WTC11 (cell line): Measurements from ENCODE around the gene CREBRF. TPM values are rescaled to one million over a fixed set of nuclear protein-coding genes. Genes with fewer than 3 reads are reported as not detected.

Experiments used
- ATAC-seq: fragments of 200-7000 bp; cut with Tn5 transposase; 2 replicates; pipeline ENCODE4 v1.10.0; 2021; ENCODE audit warnings: mild to moderate bottlenecking, moderate library complexity
- CTCF ChIA-PET: fragments of 300-600 bp; sonication (Branson Sonifier 250); formaldehyde crosslinking; loops from one replicate; lab custom pipeline; 2021; ENCODE audit warnings: antibody characterized with exemption; lab: Charles Lee
- POLR2A ChIA-PET: fragments of 350-600 bp; sonication (Branson Sonifier 250); formaldehyde crosslinking; loops from one replicate; lab custom pipeline; 2021; ENCODE audit warnings: antibody characterized with exemption; lab: Charles Lee
- DNase-seq: peaks from one replicate; pipeline ENCODE4 v3.0.0; 2021; ENCODE audit warnings: low spot score
- H3K27ac Mint-ChIP-seq: 2 replicates; pipeline ENCODE4 v1.8.0; 2021; ENCODE audit warnings: mixed read lengths
- H3K27me3 Mint-ChIP-seq: 2 replicates; pipeline ENCODE4 v1.8.0; 2021; ENCODE audit warnings: low read depth, mild to moderate bottlenecking, moderate library complexity, mixed read lengths
- H3K36me3 Mint-ChIP-seq: 2 replicates; pipeline ENCODE4 v1.8.0; 2021; ENCODE audit warnings: mixed read lengths
- H3K4me1 Mint-ChIP-seq: 2 replicates; pipeline ENCODE4 v1.8.0; 2022; ENCODE audit warnings: mixed read lengths
- H3K4me3 Mint-ChIP-seq: 2 replicates; pipeline ENCODE4 v1.8.0; 2021; ENCODE audit warnings: mild to moderate bottlenecking, moderate library complexity, mixed read lengths
- H3K9me3 Mint-ChIP-seq: 2 replicates; pipeline ENCODE4 v1.8.0; 2021; ENCODE audit warnings: mixed read lengths
- CBFB ChIP-seq: sonication (generic); formaldehyde crosslinking; IDR thresholded peaks from 2 replicates; pipeline ENCODE4 v1.8.1; 2022; ENCODE audit warnings: mild to moderate bottlenecking, low read depth, missing genetic modification reagents
- FOXP1 ChIP-seq: sonication (generic); formaldehyde crosslinking; IDR thresholded peaks from 2 replicates; pipeline ENCODE4 v1.8.0; 2022; ENCODE audit warnings: missing genetic modification reagents, mild to moderate bottlenecking, moderate library complexity, borderline replicate concordance
- GABPB1 ChIP-seq: sonication (generic); formaldehyde crosslinking; IDR thresholded peaks from 2 replicates; pipeline ENCODE4 v1.8.1; 2023; ENCODE audit warnings: mild to moderate bottlenecking, missing genetic modification reagents
- JUN ChIP-seq: sonication (generic); formaldehyde crosslinking; IDR thresholded peaks from 2 replicates; pipeline ENCODE4 v1.8.0; 2023; ENCODE audit warnings: mild to moderate bottlenecking, missing genetic modification reagents
- MXD4 ChIP-seq: fragments of 250-450 bp; sonication (Bioruptor Pico); IDR thresholded peaks from 2 replicates; pipeline ENCODE4 v1.8.0; 2021; ENCODE audit warnings: mild to moderate bottlenecking, moderate library complexity, borderline replicate concordance
- NFYB ChIP-seq: sonication (generic); formaldehyde crosslinking; conservative IDR thresholded peaks from 2 replicates; pipeline ENCODE4 v1.8.0; 2022; ENCODE audit warnings: low read depth, missing genetic modification reagents
- NR2C2 ChIP-seq: sonication (generic); formaldehyde crosslinking; IDR thresholded peaks from 2 replicates; pipeline ENCODE4 v1.8.0; 2022; ENCODE audit warnings: mild to moderate bottlenecking, missing genetic modification reagents
- SOX15 ChIP-seq: fragments of 250-450 bp; sonication (Bioruptor Pico); IDR thresholded peaks from 2 replicates; pipeline ENCODE4 v1.9.0; 2021; ENCODE audit warnings: mild to moderate bottlenecking
- TP53 ChIP-seq: sonication (generic); formaldehyde crosslinking; IDR thresholded peaks from 2 replicates; pipeline ENCODE4 v1.8.1; 2023; ENCODE audit warnings: mild to moderate bottlenecking, missing genetic modification reagents
- ZNF121 ChIP-seq: sonication (generic); formaldehyde crosslinking; IDR thresholded peaks from 2 replicates; pipeline ENCODE4 v1.8.0; 2023; ENCODE audit warnings: missing genetic modification reagents
- total RNA-seq: library from RNA; stranded (reverse); gene quantifications from 3 replicates; pipeline ENCODE4 v1.2.3, GENCODE V29; 2021
- TF ChIP-seq, protein P1 (sequence below): fragments of 200-600 bp; IDR thresholded peaks from 2 replicates; pipeline ENCODE4 v1.8.0; 2022; ENCODE audit warnings: antibody characterized with exemption
- TF ChIP-seq, protein P2 (sequence below): fragments of 250-450 bp; sonication (Bioruptor Pico); IDR thresholded peaks from 2 replicates; pipeline ENCODE4 v1.9.0; 2021; ENCODE audit warnings: mild to moderate bottlenecking
- TF ChIP-seq, protein P3 (sequence below): sonication (generic); formaldehyde crosslinking; IDR thresholded peaks from 2 replicates; pipeline ENCODE4 v1.8.1; 2023; ENCODE audit warnings: mild to moderate bottlenecking, moderate library complexity, missing genetic modification reagents
- TF ChIP-seq, protein P4 (sequence below): sonication (generic); formaldehyde crosslinking; IDR thresholded peaks from 2 replicates; pipeline ENCODE4 v1.8.0; 2022; ENCODE audit warnings: missing genetic modification reagents
- TF ChIP-seq, protein P5 (sequence below): sonication (generic); formaldehyde crosslinking; conservative IDR thresholded peaks from 2 replicates; pipeline ENCODE4 v1.8.1; 2023; ENCODE audit warnings: mild to moderate bottlenecking, low read depth, missing genetic modification reagents, moderate library complexity
- TF ChIP-seq, protein P6 (sequence below): sonication (generic); formaldehyde crosslinking; IDR thresholded peaks from 2 replicates; pipeline ENCODE4 v1.8.1; 2022; ENCODE audit warnings: mild to moderate bottlenecking, missing genetic modification reagents, moderate library complexity, borderline replicate concordance
- TF ChIP-seq, protein P7 (sequence below): sonication (generic); formaldehyde crosslinking; conservative IDR thresholded peaks from 2 replicates; pipeline ENCODE4 v1.8.1; 2022; ENCODE audit warnings: mild to moderate bottlenecking, missing genetic modification reagents
- TF ChIP-seq, protein P8 (sequence below): sonication (generic); formaldehyde crosslinking; IDR thresholded peaks from 2 replicates; pipeline ENCODE4 v1.8.1; 2023; ENCODE audit warnings: mild to moderate bottlenecking, missing genetic modification reagents, borderline replicate concordance
- TF ChIP-seq, protein P9 (sequence below): fragments of 250-450 bp; sonication (Bioruptor Pico); IDR thresholded peaks from 2 replicates; pipeline ENCODE4 v1.9.0; 2021; ENCODE audit warnings: moderate library complexity, mild to moderate bottlenecking, inconsistent platforms, borderline replicate concordance

Gene CREBRF
- total RNA-seq, 1 experiment from 2014 or later = 5.7 TPM

DNA sequence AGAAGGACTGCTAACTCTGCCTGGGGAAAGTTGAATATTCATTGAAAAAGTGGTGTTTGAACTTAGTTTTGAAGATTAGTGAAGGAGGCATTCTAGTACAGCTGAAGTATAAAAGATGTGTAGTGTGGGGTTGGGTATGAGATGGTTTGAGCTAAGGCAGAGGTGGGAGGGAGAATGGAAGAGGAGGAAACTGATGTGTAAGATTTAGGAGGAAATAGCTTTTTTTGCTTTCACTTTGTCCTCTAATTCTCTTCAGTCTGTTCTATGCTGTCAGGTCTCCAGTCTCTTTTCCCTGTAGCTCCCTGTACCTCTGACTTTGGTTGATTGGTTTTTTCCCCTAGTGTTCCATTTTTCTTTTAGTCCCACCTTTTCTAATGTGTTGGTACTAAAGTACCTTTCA is 9.0 kb downstream of the CREBRF start:
- no peak for DNase-seq
- no peak overlapping the region for H3K27ac Mint-ChIP-seq
- H3K4me1 Mint-ChIP-seq = no peaks in the 10 kb centered on the region
- TF ChIP-seq GABPB1 = no peak
- TF ChIP-seq, protein P1, sequence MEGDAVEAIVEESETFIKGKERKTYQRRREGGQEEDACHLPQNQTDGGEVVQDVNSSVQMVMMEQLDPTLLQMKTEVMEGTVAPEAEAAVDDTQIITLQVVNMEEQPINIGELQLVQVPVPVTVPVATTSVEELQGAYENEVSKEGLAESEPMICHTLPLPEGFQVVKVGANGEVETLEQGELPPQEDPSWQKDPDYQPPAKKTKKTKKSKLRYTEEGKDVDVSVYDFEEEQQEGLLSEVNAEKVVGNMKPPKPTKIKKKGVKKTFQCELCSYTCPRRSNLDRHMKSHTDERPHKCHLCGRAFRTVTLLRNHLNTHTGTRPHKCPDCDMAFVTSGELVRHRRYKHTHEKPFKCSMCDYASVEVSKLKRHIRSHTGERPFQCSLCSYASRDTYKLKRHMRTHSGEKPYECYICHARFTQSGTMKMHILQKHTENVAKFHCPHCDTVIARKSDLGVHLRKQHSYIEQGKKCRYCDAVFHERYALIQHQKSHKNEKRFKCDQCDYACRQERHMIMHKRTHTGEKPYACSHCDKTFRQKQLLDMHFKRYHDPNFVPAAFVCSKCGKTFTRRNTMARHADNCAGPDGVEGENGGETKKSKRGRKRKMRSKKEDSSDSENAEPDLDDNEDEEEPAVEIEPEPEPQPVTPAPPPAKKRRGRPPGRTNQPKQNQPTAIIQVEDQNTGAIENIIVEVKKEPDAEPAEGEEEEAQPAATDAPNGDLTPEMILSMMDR = no peak
- no peak for TF ChIP-seq TP53
- TF ChIP-seq, protein P2, sequence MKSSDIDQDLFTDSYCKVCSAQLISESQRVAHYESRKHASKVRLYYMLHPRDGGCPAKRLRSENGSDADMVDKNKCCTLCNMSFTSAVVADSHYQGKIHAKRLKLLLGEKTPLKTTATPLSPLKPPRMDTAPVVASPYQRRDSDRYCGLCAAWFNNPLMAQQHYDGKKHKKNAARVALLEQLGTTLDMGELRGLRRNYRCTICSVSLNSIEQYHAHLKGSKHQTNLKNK (CRISPR knock-in tag) = no peak
- TF ChIP-seq, protein P3, sequence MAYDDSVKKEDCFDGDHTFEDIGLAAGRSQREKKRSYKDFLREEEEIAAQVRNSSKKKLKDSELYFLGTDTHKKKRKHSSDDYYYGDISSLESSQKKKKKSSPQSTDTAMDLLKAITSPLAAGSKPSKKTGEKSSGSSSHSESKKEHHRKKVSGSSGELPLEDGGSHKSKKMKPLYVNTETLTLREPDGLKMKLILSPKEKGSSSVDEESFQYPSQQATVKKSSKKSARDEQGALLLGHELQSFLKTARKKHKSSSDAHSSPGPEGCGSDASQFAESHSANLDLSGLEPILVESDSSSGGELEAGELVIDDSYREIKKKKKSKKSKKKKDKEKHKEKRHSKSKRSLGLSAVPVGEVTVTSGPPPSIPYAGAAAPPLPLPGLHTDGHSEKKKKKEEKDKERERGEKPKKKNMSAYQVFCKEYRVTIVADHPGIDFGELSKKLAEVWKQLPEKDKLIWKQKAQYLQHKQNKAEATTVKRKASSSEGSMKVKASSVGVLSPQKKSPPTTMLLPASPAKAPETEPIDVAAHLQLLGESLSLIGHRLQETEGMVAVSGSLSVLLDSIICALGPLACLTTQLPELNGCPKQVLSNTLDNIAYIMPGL (CRISPR knock-in tag) = no peak
- TF ChIP-seq, protein P4, sequence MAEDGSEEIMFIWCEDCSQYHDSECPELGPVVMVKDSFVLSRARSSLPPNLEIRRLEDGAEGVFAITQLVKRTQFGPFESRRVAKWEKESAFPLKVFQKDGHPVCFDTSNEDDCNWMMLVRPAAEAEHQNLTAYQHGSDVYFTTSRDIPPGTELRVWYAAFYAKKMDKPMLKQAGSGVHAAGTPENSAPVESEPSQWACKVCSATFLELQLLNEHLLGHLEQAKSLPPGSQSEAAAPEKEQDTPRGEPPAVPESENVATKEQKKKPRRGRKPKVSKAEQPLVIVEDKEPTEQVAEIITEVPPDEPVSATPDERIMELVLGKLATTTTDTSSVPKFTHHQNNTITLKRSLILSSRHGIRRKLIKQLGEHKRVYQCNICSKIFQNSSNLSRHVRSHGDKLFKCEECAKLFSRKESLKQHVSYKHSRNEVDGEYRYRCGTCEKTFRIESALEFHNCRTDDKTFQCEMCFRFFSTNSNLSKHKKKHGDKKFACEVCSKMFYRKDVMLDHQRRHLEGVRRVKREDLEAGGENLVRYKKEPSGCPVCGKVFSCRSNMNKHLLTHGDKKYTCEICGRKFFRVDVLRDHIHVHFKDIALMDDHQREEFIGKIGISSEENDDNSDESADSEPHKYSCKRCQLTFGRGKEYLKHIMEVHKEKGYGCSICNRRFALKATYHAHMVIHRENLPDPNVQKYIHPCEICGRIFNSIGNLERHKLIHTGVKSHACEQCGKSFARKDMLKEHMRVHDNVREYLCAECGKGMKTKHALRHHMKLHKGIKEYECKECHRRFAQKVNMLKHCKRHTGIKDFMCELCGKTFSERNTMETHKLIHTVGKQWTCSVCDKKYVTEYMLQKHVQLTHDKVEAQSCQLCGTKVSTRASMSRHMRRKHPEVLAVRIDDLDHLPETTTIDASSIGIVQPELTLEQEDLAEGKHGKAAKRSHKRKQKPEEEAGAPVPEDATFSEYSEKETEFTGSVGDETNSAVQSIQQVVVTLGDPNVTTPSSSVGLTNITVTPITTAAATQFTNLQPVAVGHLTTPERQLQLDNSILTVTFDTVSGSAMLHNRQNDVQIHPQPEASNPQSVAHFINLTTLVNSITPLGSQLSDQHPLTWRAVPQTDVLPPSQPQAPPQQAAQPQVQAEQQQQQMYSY (CRISPR knock-in tag) = no peak
- TF ChIP-seq, protein P5, sequence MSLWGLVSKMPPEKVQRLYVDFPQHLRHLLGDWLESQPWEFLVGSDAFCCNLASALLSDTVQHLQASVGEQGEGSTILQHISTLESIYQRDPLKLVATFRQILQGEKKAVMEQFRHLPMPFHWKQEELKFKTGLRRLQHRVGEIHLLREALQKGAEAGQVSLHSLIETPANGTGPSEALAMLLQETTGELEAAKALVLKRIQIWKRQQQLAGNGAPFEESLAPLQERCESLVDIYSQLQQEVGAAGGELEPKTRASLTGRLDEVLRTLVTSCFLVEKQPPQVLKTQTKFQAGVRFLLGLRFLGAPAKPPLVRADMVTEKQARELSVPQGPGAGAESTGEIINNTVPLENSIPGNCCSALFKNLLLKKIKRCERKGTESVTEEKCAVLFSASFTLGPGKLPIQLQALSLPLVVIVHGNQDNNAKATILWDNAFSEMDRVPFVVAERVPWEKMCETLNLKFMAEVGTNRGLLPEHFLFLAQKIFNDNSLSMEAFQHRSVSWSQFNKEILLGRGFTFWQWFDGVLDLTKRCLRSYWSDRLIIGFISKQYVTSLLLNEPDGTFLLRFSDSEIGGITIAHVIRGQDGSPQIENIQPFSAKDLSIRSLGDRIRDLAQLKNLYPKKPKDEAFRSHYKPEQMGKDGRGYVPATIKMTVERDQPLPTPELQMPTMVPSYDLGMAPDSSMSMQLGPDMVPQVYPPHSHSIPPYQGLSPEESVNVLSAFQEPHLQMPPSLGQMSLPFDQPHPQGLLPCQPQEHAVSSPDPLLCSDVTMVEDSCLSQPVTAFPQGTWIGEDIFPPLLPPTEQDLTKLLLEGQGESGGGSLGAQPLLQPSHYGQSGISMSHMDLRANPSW = no peak
- TF ChIP-seq, protein P6, sequence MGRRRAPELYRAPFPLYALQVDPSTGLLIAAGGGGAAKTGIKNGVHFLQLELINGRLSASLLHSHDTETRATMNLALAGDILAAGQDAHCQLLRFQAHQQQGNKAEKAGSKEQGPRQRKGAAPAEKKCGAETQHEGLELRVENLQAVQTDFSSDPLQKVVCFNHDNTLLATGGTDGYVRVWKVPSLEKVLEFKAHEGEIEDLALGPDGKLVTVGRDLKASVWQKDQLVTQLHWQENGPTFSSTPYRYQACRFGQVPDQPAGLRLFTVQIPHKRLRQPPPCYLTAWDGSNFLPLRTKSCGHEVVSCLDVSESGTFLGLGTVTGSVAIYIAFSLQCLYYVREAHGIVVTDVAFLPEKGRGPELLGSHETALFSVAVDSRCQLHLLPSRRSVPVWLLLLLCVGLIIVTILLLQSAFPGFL (CRISPR knock-in tag) = no peak
- no peak for TF ChIP-seq ZNF121 (CRISPR knock-in tag)
- TF ChIP-seq NR2C2 (CRISPR knock-in tag) = no peak
- TF ChIP-seq CBFB (CRISPR knock-in tag) = no peak
- TF ChIP-seq, protein P7, sequence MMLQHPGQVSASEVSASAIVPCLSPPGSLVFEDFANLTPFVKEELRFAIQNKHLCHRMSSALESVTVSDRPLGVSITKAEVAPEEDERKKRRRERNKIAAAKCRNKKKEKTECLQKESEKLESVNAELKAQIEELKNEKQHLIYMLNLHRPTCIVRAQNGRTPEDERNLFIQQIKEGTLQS (CRISPR knock-in tag) = no peak
- TF ChIP-seq FOXP1 (CRISPR knock-in tag) = no peak
- no peak for ATAC-seq
- no peaks in the 10 kb centered on the region for H3K27me3 Mint-ChIP-seq
- POLR2A ChIA-PET = no interaction called here
- no peak overlapping the region for H3K4me3 Mint-ChIP-seq
- H3K9me3 Mint-ChIP-seq = 0 out of 2 replicates have a peak, but pooled peaks cover 4% of the 10 kb centered on the region
- CTCF ChIA-PET = no interaction called here
- H3K36me3 Mint-ChIP-seq = no peaks in the 10 kb centered on the region

DNA sequence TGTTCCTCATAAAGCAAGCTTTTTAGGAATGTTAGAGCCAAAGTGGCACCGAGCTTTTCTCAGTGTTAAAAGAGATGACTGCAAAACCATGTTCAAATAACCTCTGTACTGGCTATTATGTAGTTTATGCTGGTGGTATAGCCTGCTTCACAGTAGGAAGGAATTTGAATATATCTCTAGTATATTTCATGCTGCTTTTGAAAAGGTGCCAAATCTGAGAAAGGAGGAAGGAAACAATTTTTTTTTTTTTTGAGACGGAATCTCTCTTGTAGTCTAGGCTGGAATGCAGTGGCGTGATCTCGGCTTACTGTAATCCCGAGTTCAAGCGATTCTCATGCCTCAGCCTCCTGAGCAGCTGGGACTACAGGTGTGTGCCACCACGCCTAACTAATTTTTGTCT is 13.5 kb downstream of the CREBRF start:
- Mint-ChIP-seq H3K36me3 (no peaks in the 10 kb centered on the region), H3K27ac (no peak overlapping the region), H3K4me3 (no peak overlapping the region), H3K4me1 (no peaks in the 10 kb centered on the region), H3K27me3 (no peaks in the 10 kb centered on the region; the same call in 1 of the 2 replicates), H3K9me3 (no peaks in the 10 kb centered on the region)
- no peak for ATAC-seq
- POLR2A ChIA-PET = no interaction called here
- DNase-seq = no peak
- CTCF ChIA-PET = no interaction called here
- TF ChIP-seq SOX15 (no peak), MXD4 (CRISPR knock-in tag) (no peak), JUN (CRISPR knock-in tag) (no peak), NFYB (CRISPR knock-in tag) (no peak)
- TF ChIP-seq, protein P8, sequence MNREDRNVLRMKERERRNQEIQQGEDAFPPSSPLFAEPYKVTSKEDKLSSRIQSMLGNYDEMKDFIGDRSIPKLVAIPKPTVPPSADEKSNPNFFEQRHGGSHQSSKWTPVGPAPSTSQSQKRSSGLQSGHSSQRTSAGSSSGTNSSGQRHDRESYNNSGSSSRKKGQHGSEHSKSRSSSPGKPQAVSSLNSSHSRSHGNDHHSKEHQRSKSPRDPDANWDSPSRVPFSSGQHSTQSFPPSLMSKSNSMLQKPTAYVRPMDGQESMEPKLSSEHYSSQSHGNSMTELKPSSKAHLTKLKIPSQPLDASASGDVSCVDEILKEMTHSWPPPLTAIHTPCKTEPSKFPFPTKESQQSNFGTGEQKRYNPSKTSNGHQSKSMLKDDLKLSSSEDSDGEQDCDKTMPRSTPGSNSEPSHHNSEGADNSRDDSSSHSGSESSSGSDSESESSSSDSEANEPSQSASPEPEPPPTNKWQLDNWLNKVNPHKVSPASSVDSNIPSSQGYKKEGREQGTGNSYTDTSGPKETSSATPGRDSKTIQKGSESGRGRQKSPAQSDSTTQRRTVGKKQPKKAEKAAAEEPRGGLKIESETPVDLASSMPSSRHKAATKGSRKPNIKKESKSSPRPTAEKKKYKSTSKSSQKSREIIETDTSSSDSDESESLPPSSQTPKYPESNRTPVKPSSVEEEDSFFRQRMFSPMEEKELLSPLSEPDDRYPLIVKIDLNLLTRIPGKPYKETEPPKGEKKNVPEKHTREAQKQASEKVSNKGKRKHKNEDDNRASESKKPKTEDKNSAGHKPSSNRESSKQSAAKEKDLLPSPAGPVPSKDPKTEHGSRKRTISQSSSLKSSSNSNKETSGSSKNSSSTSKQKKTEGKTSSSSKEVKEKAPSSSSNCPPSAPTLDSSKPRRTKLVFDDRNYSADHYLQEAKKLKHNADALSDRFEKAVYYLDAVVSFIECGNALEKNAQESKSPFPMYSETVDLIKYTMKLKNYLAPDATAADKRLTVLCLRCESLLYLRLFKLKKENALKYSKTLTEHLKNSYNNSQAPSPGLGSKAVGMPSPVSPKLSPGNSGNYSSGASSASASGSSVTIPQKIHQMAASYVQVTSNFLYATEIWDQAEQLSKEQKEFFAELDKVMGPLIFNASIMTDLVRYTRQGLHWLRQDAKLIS (CRISPR knock-in tag) = no peak
- TF ChIP-seq, protein P9, sequence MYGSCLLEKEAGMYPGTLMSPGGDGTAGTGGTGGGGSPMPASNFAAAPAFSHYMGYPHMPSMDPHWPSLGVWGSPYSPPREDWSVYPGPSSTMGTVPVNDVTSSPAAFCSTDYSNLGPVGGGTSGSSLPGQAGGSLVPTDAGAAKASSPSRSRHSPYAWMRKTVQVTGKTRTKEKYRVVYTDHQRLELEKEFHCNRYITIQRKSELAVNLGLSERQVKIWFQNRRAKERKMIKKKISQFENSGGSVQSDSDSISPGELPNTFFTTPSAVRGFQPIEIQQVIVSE (CRISPR knock-in tag) = no peak
